HFFc6 (cell line): ENCODE results near the gene INTU. TPM values are rescaled to one million over a fixed set of nuclear protein-coding genes. Genes with fewer than 3 reads are reported as not detected.

Experiments
- DNase-seq: peaks from one replicate; pipeline ENCODE4 v3.0.0-alpha.2; 2018
- H3K27ac Mint-ChIP-seq: 2 replicates; pipeline ENCODE4 v1.8.0; 2020; ENCODE audit warnings: mild to moderate bottlenecking, mixed read lengths
- H3K27me3 Mint-ChIP-seq: 2 replicates; pipeline ENCODE4 v1.8.0; 2021; ENCODE audit warnings: mild to moderate bottlenecking, moderate library complexity, mixed read lengths; ENCODE audit not compliant: insufficient read depth
- H3K36me3 Mint-ChIP-seq: 2 replicates; pipeline ENCODE4 v1.8.0; 2021; ENCODE audit warnings: low read depth, mixed read lengths
- H3K4me1 Mint-ChIP-seq: 2 replicates; pipeline ENCODE4 v1.8.0; 2020; ENCODE audit warnings: low read depth, mixed read lengths
- H3K4me3 Mint-ChIP-seq: 2 replicates; pipeline ENCODE4 v1.8.0; 2020; ENCODE audit warnings: mild to moderate bottlenecking, moderate library complexity, mixed read lengths
- H3K9me3 Mint-ChIP-seq: 2 replicates; pipeline ENCODE4 v1.8.0; 2020; ENCODE audit warnings: mild to moderate bottlenecking, mixed read lengths
- total RNA-seq, 6 experiments: library from RNA; stranded (reverse); fragmentation: NEBNext Ultra II Directional; extraction: Animal tissue kit (Norgen Biotek cat#: 25700); gene quantifications; 2 replicates in 1 of 6; 3 replicates in 5 of 6; pipeline ENCODE4 v1.2.3, GENCODE V29; 2021
- TF ChIP-seq, protein P1 (sequence below): fragments of 200-600 bp; sonication (generic); IDR thresholded peaks from 2 replicates; pipeline ENCODE4 v1.5.0; 2021; ENCODE audit warnings: antibody characterized with exemption, mild to moderate bottlenecking

The INTU gene
- total RNA-seq, 6 experiments from 2014 or later, result 3.6 to 5.7 (median 5.0) TPM

DNA sequence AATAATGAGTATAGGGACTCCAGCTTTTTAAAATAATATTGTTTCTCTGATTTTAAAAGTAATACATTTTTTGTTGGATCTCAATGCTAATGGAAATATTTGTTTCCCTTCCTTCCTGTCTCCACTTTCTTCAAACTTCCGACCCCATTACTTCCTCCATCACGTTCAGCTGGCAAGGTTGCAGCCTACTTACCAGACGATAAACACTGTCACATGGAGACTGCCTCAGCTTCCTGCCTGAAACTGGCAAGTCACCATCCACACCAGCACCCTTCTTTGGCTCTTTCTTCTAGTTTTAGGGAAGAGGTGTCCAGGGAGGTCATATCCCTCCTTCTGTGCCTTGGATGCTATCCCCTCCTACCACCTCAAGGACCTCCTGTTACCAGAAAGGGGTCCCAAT, 3.4 kb upstream of the INTU start:
- peaks cover 18% of the 10 kb centered on the region for H3K4me1 Mint-ChIP-seq
- H3K4me3 Mint-ChIP-seq, result no peak overlapping the region
- H3K36me3 Mint-ChIP-seq, result peaks cover 6% of the 10 kb centered on the region; the same call in 1 of the 2 replicates
- DNase-seq, result no peak
- no peaks in the 10 kb centered on the region for H3K9me3 Mint-ChIP-seq
- H3K27me3 Mint-ChIP-seq, result no peaks in the 10 kb centered on the region; the same call in 1 of the 2 replicates
- TF ChIP-seq, protein P1, sequence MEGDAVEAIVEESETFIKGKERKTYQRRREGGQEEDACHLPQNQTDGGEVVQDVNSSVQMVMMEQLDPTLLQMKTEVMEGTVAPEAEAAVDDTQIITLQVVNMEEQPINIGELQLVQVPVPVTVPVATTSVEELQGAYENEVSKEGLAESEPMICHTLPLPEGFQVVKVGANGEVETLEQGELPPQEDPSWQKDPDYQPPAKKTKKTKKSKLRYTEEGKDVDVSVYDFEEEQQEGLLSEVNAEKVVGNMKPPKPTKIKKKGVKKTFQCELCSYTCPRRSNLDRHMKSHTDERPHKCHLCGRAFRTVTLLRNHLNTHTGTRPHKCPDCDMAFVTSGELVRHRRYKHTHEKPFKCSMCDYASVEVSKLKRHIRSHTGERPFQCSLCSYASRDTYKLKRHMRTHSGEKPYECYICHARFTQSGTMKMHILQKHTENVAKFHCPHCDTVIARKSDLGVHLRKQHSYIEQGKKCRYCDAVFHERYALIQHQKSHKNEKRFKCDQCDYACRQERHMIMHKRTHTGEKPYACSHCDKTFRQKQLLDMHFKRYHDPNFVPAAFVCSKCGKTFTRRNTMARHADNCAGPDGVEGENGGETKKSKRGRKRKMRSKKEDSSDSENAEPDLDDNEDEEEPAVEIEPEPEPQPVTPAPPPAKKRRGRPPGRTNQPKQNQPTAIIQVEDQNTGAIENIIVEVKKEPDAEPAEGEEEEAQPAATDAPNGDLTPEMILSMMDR, result no peak
- no peak overlapping the region for H3K27ac Mint-ChIP-seq

DNA sequence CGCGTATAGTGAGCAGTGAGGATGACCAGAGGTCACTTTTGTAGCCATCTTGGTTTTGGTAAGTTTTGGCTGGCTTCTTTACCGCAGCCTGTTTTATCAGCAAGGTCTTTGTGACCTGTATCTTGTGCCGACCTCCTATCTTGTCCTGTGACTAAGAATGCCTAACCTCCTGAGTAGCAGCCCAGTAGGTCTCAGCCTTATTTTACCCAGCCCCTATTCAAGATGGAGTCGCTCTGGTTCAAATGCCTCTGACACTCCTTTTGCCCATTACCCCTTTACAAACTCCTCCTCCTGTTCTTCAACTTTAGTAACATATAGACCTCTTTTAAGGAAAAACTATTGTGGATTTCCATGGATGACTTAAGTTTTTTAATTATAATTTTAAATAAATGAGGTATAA, 2.6 kb upstream of the INTU start:
- no peak overlapping the region for H3K27ac Mint-ChIP-seq
- H3K4me1 Mint-ChIP-seq, result peaks cover 25% of the 10 kb centered on the region
- no peak for DNase-seq
- H3K36me3 Mint-ChIP-seq, result peaks cover 6% of the 10 kb centered on the region; the same call in 1 of the 2 replicates
- TF ChIP-seq, protein P1, result no peak
- no peaks in the 10 kb centered on the region; the same call in 1 of the 2 replicates for H3K27me3 Mint-ChIP-seq
- no peaks in the 10 kb centered on the region for H3K9me3 Mint-ChIP-seq
- no peak overlapping the region for H3K4me3 Mint-ChIP-seq

DNA sequence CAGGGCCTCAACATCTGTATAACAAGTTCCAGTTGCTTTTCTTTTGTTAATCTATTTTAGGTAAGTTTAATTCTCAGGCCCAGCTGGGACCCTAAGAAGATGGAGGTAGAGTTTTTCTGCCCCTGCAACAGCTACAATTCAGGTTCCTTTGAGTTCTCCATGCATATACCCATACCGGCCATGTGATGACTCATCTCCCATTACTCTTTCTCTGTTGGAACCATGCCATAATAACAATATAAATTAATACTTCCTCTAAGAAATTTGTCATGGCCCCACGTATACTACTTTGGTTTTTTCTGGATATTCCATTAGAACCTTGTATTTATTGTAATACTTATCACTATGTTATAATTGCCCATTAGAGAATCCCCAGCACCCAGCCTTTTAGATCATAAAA, 1.3 kb upstream of the INTU start:
- Mint-ChIP-seq H3K4me3 (peak overlapping the region; percentile 26; the same call in 1 of the 2 replicates), H3K27ac (no peak overlapping the region), H3K36me3 (peaks cover 6% of the 10 kb centered on the region; the same call in 1 of the 2 replicates), H3K27me3 (no peaks in the 10 kb centered on the region; the same call in 1 of the 2 replicates), H3K9me3 (no peaks in the 10 kb centered on the region), H3K4me1 (peaks cover 28% of the 10 kb centered on the region)
- no peak for DNase-seq
- TF ChIP-seq, protein P1, result no peak

DNA sequence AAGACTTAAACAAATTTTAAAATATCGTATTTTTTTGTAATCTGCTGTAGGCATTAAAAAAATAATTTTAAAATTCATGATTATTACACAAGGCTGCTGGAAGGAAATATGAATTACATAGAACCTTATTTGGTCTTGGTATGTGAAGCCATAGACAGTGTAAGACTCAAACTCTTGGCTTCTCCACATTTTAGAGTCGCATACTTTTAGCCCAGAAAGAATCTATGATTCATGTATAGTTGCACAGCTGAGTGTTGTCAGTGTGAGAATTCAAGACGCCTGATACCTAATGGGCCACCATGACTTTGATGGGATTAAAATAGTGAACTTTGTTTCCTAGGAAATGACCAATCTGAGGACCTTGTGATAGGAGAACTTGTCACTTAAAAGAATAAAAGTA, 1.4 kb downstream of the INTU start:
- H3K27ac Mint-ChIP-seq, result peak overlapping the region; percentile 62; the same call in 1 of the 2 replicates
- TF ChIP-seq, protein P1, result no peak
- no peaks in the 10 kb centered on the region; the same call in 1 of the 2 replicates for H3K27me3 Mint-ChIP-seq
- H3K36me3 Mint-ChIP-seq, result peaks cover 13% of the 10 kb centered on the region; the same call in 1 of the 2 replicates
- H3K4me3 Mint-ChIP-seq, result peak overlapping the region; percentile 100
- no peaks in the 10 kb centered on the region for H3K9me3 Mint-ChIP-seq
- peaks cover 28% of the 10 kb centered on the region for H3K4me1 Mint-ChIP-seq
- DNase-seq, result peak; percentile 82

DNA sequence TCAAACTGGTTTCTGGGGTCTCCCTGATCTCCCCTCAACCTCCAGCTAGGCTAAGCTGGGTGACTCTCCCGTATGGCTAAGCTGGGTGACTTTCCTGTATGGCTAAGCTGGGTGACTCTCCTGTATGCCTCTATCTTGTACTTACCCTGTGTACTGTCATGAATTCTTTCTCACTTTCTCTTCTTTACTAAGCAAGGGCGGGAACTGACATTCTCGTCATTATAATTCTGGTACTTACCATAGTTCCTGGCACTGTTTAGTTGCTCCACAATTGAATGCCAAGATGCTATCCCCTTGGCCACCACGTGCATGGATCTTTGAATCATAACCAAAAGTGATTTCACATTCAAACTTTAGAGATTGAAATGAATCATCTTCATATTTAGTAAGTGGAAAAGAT, 8.8 kb downstream of the INTU start:
- H3K9me3 Mint-ChIP-seq, result no peaks in the 10 kb centered on the region
- peaks cover 24% of the 10 kb centered on the region for H3K36me3 Mint-ChIP-seq
- H3K27ac Mint-ChIP-seq, result no peak overlapping the region
- no peak for DNase-seq
- TF ChIP-seq, protein P1, result no peak
- H3K4me3 Mint-ChIP-seq, result no peak overlapping the region
- no peaks in the 10 kb centered on the region for H3K27me3 Mint-ChIP-seq
- H3K4me1 Mint-ChIP-seq, result peaks cover 16% of the 10 kb centered on the region
